Measurements from ENCODE around the gene KCNH2. TPM values are rescaled to one million over a fixed set of nuclear protein-coding genes. Genes with fewer than 3 reads are reported as not detected.

The KCNH2 gene
- total and polyA plus RNA-seq, 2 experiments from 2014 or later, result 8.4 to 9.1 TPM

- DNase-seq (ENCODE audit: low spot score), result peak; percentile 84
- Histone ChIP-seq H4K20me1 (ENCODE audit: insufficient read depth, poor library complexity, severe bottlenecking) (no peaks in the 10 kb centered on the region), H3K9me3 (ENCODE audit: low read depth) (no peaks in the 10 kb centered on the region), H3K4me1 (ENCODE audit: insufficient read depth) (peaks cover 21% of the 10 kb centered on the region), H3K4me2 (peak overlapping the region; percentile 78), H3K9me2 (replicated peaks; ENCODE audit: insufficient read depth) (no peaks in the 10 kb centered on the region), H3K79me2 (no peaks in the 10 kb centered on the region), H3K27ac (no peak overlapping the region), H2AFZ (no peak overlapping the region), H3K4me3 (no peak overlapping the region), H3K36me3 (replicated peaks; ENCODE audit: insufficient read depth, low read depth) (no peaks in the 10 kb centered on the region), H3K27me3 (peaks cover 33% of the 10 kb centered on the region)
- TF ChIP-seq CTCF (IDR thresholded peaks at IDR 0.05; ENCODE audit: poor library complexity) (peak; percentile 96), EZH2 (IDR thresholded peaks at IDR 0.05; ENCODE audit: borderline replicate concordance) (no peak)
- WGBS (ENCODE audit: low lambda C conversion rate, missing lambda C conversion rate), result 10% methylated on average over 33 of the region's 34 CpGs
Observed at GRCh38 chr7:151017953-151018420, 39.9 kb upstream of the KCNH2 start.

- TF ChIP-seq CTCF (IDR thresholded peaks at IDR 0.05; ENCODE audit: poor library complexity), result no peak
- TF ChIP-seq EZH2 (IDR thresholded peaks at IDR 0.05; ENCODE audit: borderline replicate concordance), result no peak
- TF ChIP-seq EZH2phosphoT487 (IDR thresholded peaks at IDR 0.05; ENCODE audit: low read depth, severe bottlenecking, unreplicated experiment), result no peak
- H2AFZ ChIP-seq, result no peak overlapping the region
- WGBS (ENCODE audit: low lambda C conversion rate, missing lambda C conversion rate), result 64% methylated on average over 13 of the region's 13 CpGs
- no peaks in the 10 kb centered on the region for H4K20me1 ChIP-seq (ENCODE audit: insufficient read depth, poor library complexity, severe bottlenecking)
- H3K9me3 ChIP-seq (ENCODE audit: low read depth), result no peaks in the 10 kb centered on the region
- no peaks in the 10 kb centered on the region for H3K36me3 ChIP-seq (replicated peaks; ENCODE audit: insufficient read depth, low read depth)
- peak overlapping the region; percentile 78 for H3K4me2 ChIP-seq
- no peaks in the 10 kb centered on the region for H3K9me2 ChIP-seq (replicated peaks; ENCODE audit: insufficient read depth)
- no peak overlapping the region for H3K4me3 ChIP-seq
- no peak overlapping the region for H3K27ac ChIP-seq
- no peaks in the 10 kb centered on the region for H3K79me2 ChIP-seq
- peaks cover 27% of the 10 kb centered on the region for H3K4me1 ChIP-seq (ENCODE audit: insufficient read depth)
- DNase-seq (ENCODE audit: low spot score), result no peak
- peaks cover 33% of the 10 kb centered on the region for H3K27me3 ChIP-seq
Observed at GRCh38 chr7:151017370-151017952, 39.3 kb upstream of the KCNH2 start.

- no peak overlapping the region for H2AFZ ChIP-seq
- H3K4me2 ChIP-seq, result no peak overlapping the region
- H4K20me1 ChIP-seq (ENCODE audit: insufficient read depth, poor library complexity, severe bottlenecking), result no peaks in the 10 kb centered on the region
- H3K27ac ChIP-seq, result no peak overlapping the region
- WGBS (ENCODE audit: low lambda C conversion rate, missing lambda C conversion rate), result 92% methylated on average over 14 of the region's 15 CpGs
- peaks cover 30% of the 10 kb centered on the region for H3K4me1 ChIP-seq (ENCODE audit: insufficient read depth)
- H3K36me3 ChIP-seq (replicated peaks; ENCODE audit: insufficient read depth, low read depth), result no peaks in the 10 kb centered on the region
- no peak overlapping the region for H3K4me3 ChIP-seq
- TF ChIP-seq EZH2 (IDR thresholded peaks at IDR 0.05; ENCODE audit: borderline replicate concordance) (no peak), CTCF (IDR thresholded peaks at IDR 0.05; ENCODE audit: poor library complexity) (no peak), EZH2phosphoT487 (IDR thresholded peaks at IDR 0.05; ENCODE audit: low read depth, severe bottlenecking, unreplicated experiment) (no peak)
- H3K79me2 ChIP-seq, result no peaks in the 10 kb centered on the region
- DNase-seq (ENCODE audit: low spot score), result no peak
- H3K9me3 ChIP-seq (ENCODE audit: low read depth), result no peaks in the 10 kb centered on the region
- peaks cover 33% of the 10 kb centered on the region for H3K27me3 ChIP-seq
- H3K9me2 ChIP-seq (replicated peaks; ENCODE audit: insufficient read depth), result no peaks in the 10 kb centered on the region
Observed at GRCh38 chr7:151016942-151017341, 38.8 kb upstream of the KCNH2 start.

Measured in hepatocyte (in vitro differentiated cells).